GM19452 (cell line): ENCODE data around the gene CFD.
"Not testable (repeated sequence)": the region's sequence is repeated elsewhere in the genome, so short reads cannot be mapped to it uniquely, and the experiment has no call there.

Experiments
- ATAC-seq: cut with Tn5 transposase; IDR thresholded peaks from one replicate; pipeline ENCODE4 v1.9.1; 2021; ENCODE audit not compliant: unreplicated experiment

The CFD gene

GRCh38 chr19:870963-871401 lies 11.5 kb downstream of the CFD start:
- no peak for ATAC-seq

GRCh38 chr19:871446-872265 lies 12.2 kb downstream of the CFD start:
- no peak for ATAC-seq

GRCh38 chr19:872266-872951 lies 12.9 kb downstream of the CFD start:
- no peak for ATAC-seq

GRCh38 chr19:873084-873483 lies 13.6 kb downstream of the CFD start:
- ATAC-seq, result no peak

- no peak for ATAC-seq
Observed at GRCh38 chr19:873561-874041, 14.1 kb downstream of the CFD start.

GRCh38 chr19:875265-875879 lies 15.9 kb downstream of the CFD start:
- ATAC-seq, result no peak

GRCh38 chr19:876089-876488 lies 16.6 kb downstream of the CFD start:
- ATAC-seq, result no peak

GRCh38 chr19:876780-877314 lies 17.4 kb downstream of the CFD start:
- no peak for ATAC-seq

GRCh38 chr19:877992-878660 lies 18.7 kb downstream of the CFD start:
- not testable (repeated sequence) for ATAC-seq

- not testable (repeated sequence) for ATAC-seq
Observed at GRCh38 chr19:878751-879561, 19.5 kb downstream of the CFD start.

GRCh38 chr19:879711-880438 lies 20.4 kb downstream of the CFD start:
- ATAC-seq, result no peak

- no peak for ATAC-seq
Observed at GRCh38 chr19:881385-882071, 22.1 kb downstream of the CFD start.

GRCh38 chr19:882871-883497 lies 23.5 kb downstream of the CFD start:
- ATAC-seq, result no peak

- ATAC-seq, result no peak
Observed at GRCh38 chr19:883661-884211, 24.3 kb downstream of the CFD start.

GRCh38 chr19:884420-885211 lies 25.2 kb downstream of the CFD start:
- no peak for ATAC-seq

GRCh38 chr19:885536-886224 lies 26.2 kb downstream of the CFD start:
- ATAC-seq, result no peak

GRCh38 chr19:887072-887471 lies 27.6 kb downstream of the CFD start:
- no peak for ATAC-seq
